Upper lobe of left lung (tissue), 4 donors: Measurements from ENCODE around the gene TLE4.

Experiments used
- POLR2A ChIP-seq, 4 donors: fragments of 450-650 bp; IDR thresholded peaks; one replicate each; pipeline ENCODE4 v1.5.1; 2016 to 2017; ENCODE audit warnings: antibody characterized with exemption in 4 of 4, mild to moderate bottlenecking in 2 of 4
- POLR2AphosphoS5 ChIP-seq, 2 donors: sonication (generic); formaldehyde crosslinking; IDR thresholded peaks; one replicate each; pipeline ENCODE4 v1.5.1; 2017; ENCODE audit warnings: antibody characterized with exemption in 2 of 2

DNA sequence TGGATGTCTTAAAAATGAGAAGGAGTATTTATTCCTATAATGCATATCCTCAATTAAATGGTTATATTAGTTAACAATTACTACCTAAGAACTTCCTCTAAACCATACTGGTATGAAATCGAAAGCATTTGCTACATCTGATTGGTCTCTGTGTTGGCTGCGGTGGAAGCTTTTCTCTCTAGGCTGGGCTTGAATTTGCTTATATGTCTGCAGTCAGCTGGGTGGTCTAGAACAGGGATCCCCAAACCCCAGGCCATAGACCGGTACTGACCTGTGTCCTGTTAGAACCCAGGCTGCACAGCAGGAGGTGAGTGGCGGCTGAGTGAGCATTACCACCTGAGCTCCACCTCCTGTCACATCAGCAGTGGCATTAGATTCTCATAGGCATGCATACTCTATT, 112.3 kb downstream of the TLE4 start:
- TF ChIP-seq POLR2A (IDR thresholded peaks at IDR 0.05) (no peak), POLR2AphosphoS5 (IDR thresholded peaks at IDR 0.05) (no peak)
